Measurements from ENCODE around the gene C5.

C5 gene

GRCh38 chr9:120909904-120910303 is 140.2 kb downstream of the C5 start:
- DNase-seq (ENCODE audit: low read depth): no peak

- no peak for DNase-seq (ENCODE audit: low read depth)
These were observed 144.5 kb downstream of the C5 start for GRCh38 chr9:120905315-120906164.

GRCh38 chr9:120904978-120905301 is 145.1 kb downstream of the C5 start:
- DNase-seq (ENCODE audit: low read depth): no peak

- no peak for DNase-seq (ENCODE audit: low read depth)
These were observed 145.8 kb downstream of the C5 start for GRCh38 chr9:120904061-120904977.

GRCh38 chr9:120902569-120903535 is 147.2 kb downstream of the C5 start:
- DNase-seq (ENCODE audit: low read depth): no peak

Measured in non-pigmented ciliary epithelial cell (primary cell).